ENCODE measurements around the gene PLXNB2. TPM values are rescaled to one million over a fixed set of nuclear protein-coding genes. Genes with fewer than 3 reads are reported as not detected.
A peak's percentile ranks its signal among the peaks of the same experiment; 100 is the strongest.

PLXNB2 gene
- total and polyA plus RNA-seq, 2 donors from 2014 or later: 128 to 383 TPM

DNA sequence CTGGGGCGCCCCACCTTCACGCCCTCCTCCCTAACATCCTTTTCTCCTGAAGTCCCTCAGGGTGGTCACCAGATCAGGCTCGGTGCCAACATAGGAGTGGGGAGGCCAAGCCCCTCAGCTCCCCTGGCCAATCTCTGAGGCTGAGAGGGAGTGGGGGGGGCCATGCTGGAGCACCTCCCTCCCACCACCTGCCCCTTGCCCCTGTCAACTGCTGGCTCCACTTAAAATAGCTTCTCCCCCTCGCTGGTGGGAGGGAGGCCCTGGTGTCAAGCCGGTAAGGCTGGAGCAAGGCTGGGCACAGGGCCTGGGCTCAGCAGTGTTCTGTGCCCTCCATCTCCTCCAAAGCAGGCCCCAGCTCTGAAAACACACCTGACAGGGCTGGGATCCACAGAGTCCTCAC is 4.9 kb downstream of the PLXNB2 start:
- intact Hi-C loops (cut with DNase I): no loop called here
- DNase-seq (peak in 2 of 5 donors; percentile 43 to 65), FAIRE-seq (no peak)
- peak overlapping the region; percentile 6 to 63 for H3K27ac ChIP-seq (ENCODE audit: low read depth in 2 of 2, low read length in 2 of 2)
- no peaks in the 10 kb centered on the region for H3K27me3 ChIP-seq (ENCODE audit: control insufficient read depth, insufficient read depth, low read length)
- no peak for TF ChIP-seq CTCF (IDR thresholded peaks at IDR 0.05; ENCODE audit: borderline replicate concordance, extremely low read depth, insufficient read depth)
- peaks cover 0 to 68% (median 40%) of the 10 kb centered on the region in 3 donors for H3K4me1 ChIP-seq (ENCODE audit: control insufficient read depth in 2 of 3, insufficient read depth in 2 of 3, low read depth in 1 of 3, low read length in 3 of 3)
- no peaks in the 10 kb centered on the region for H3K9me3 ChIP-seq (ENCODE audit: control insufficient read depth in 2 of 3, insufficient read depth in 1 of 3, low read length in 3 of 3)
- H3K9ac ChIP-seq (ENCODE audit: low read length in 3 of 3): no peak overlapping the region
- H3K4me3 ChIP-seq (ENCODE audit: low read length in 3 of 3): no peak overlapping the region
- H3K36me3 ChIP-seq (ENCODE audit: control insufficient read depth in 2 of 3, insufficient read depth in 3 of 3, low read length in 3 of 3): no peaks in the 10 kb centered on the region

DNA sequence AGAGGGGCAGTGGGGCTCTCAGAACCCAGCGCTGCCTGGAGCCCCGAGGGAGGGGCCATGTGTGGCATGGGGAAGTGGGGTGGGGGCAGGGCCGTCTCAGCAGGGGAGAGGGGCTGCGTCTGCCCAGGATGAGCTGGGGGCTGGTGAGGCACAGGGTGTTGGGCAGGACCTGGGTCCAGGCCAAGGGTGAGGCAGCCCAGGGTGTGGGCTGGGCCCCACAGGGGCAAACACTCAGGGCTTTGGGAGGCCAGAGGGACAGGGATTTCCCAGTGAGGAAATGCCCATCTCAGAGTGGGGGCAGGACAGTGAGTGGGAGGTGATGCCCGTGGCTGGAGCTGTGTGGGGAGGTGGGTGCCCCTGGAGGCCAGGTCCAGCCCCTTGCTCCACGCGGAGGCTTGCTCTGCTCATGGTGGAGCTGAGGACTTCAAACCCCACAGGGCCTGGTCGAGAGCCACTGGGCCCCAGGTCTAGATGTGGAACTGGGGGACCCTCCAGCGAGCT is 5.4 kb downstream of the PLXNB2 start:
- no peaks in the 10 kb centered on the region for H3K27me3 ChIP-seq (ENCODE audit: control insufficient read depth, insufficient read depth, low read length)
- no peak for DNase-seq
- H3K4me3 ChIP-seq (ENCODE audit: low read length in 3 of 3): no peak overlapping the region
- H3K27ac ChIP-seq (ENCODE audit: low read depth in 2 of 2, low read length in 2 of 2): peak overlapping the region; percentile 6 to 63
- TF ChIP-seq CTCF (IDR thresholded peaks at IDR 0.05; ENCODE audit: borderline replicate concordance, extremely low read depth, insufficient read depth): no peak
- peaks cover 0 to 72% (median 45%) of the 10 kb centered on the region in 3 donors for H3K4me1 ChIP-seq (ENCODE audit: control insufficient read depth in 2 of 3, insufficient read depth in 2 of 3, low read depth in 1 of 3, low read length in 3 of 3)
- H3K36me3 ChIP-seq (ENCODE audit: control insufficient read depth in 2 of 3, insufficient read depth in 3 of 3, low read length in 3 of 3): no peaks in the 10 kb centered on the region
- H3K9ac ChIP-seq (ENCODE audit: low read length in 3 of 3): peak overlapping the region in 1 of 3 donors; percentile 26
- no peak for FAIRE-seq
- no peaks in the 10 kb centered on the region for H3K9me3 ChIP-seq (ENCODE audit: control insufficient read depth in 2 of 3, insufficient read depth in 1 of 3, low read length in 3 of 3)
- intact Hi-C loops (cut with DNase I): no loop called here

DNA sequence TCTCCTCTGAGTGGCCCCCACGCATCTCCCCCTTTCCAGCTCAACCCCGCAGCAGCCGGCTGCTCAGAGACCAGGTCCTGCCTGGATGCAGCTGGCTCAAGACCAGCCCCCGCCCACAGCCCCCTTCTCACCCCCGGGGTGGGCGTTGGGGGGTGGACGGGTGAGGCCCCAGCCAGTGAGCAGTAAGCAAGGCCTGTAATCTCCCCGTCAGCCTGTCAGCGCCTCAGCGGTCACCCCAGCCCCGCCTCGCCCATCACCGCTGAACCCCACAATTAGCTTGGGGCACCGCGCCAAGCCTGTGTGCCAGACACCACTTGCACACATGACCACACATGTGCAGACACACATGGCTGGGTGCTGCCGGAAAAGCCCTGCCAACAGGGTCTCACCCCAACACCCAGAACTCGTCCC is 5.9 kb downstream of the PLXNB2 start:
- TF ChIP-seq CTCF (IDR thresholded peaks at IDR 0.05; ENCODE audit: borderline replicate concordance, extremely low read depth, insufficient read depth): no peak
- Histone ChIP-seq H3K4me1 (ENCODE audit: control insufficient read depth in 2 of 3, insufficient read depth in 2 of 3, low read depth in 1 of 3, low read length in 3 of 3) (peaks cover 0 to 77% (median 49%) of the 10 kb centered on the region in 3 donors), H3K9me3 (ENCODE audit: control insufficient read depth in 2 of 3, insufficient read depth in 1 of 3, low read length in 3 of 3) (no peaks in the 10 kb centered on the region), H3K9ac (ENCODE audit: low read length in 3 of 3) (peak overlapping the region in 1 of 3 donors; percentile 46), H3K27ac (ENCODE audit: low read depth in 2 of 2, low read length in 2 of 2) (peak overlapping the region; percentile 6 to 63), H3K36me3 (ENCODE audit: control insufficient read depth in 2 of 3, insufficient read depth in 3 of 3, low read length in 3 of 3) (no peaks in the 10 kb centered on the region), H3K4me3 (ENCODE audit: low read length in 3 of 3) (no peak overlapping the region), H3K27me3 (ENCODE audit: control insufficient read depth, insufficient read depth, low read length) (no peaks in the 10 kb centered on the region)
- intact Hi-C loops (cut with DNase I): no loop called here
- FAIRE-seq (no peak), DNase-seq (peak in 2 of 5 donors; percentile 41 to 73)

Data from kidney (tissue), 14 donors.